Activated CD8-positive, alpha-beta memory T cell treated with anti-CD3 and anti-CD28 coated beads for 36 hours (primary cell): ENCODE measurements around the gene PAK1. TPM values are rescaled to one million over a fixed set of nuclear protein-coding genes. Genes with fewer than 3 reads are reported as not detected.
"Not testable (repeated sequence)": the region's sequence is repeated elsewhere in the genome, so short reads cannot be mapped to it uniquely, and the experiment has no call there.

Experiments
- CTCF ChIA-PET: fragments of 350-600 bp; sonication (Branson Sonifier 250); formaldehyde crosslinking; loops from one replicate; lab custom pipeline; 2021; ENCODE audit warnings: antibody characterized with exemption; lab: Charles Lee
- POLR2A ChIA-PET: fragments of 350-600 bp; sonication (Branson Sonifier 250); formaldehyde crosslinking; loops from one replicate; lab custom pipeline; 2021; ENCODE audit warnings: antibody characterized with exemption; lab: Charles Lee
- total RNA-seq, 2 experiments: library from RNA; stranded (reverse); gene quantifications; one replicate each; pipeline ENCODE4 v1.2.3, GENCODE V29; 2021

Gene PAK1
- total RNA-seq, result 10 to 100 TPM; 33.1 to 35.2 TPM

- CTCF ChIA-PET, result no interaction called here
- POLR2A ChIA-PET, result no interaction called here
These were observed at the start of gene PAK1 for GRCh38 chr11:77473801-77474683. TSS of gene PAK1 (minus strand) at chr11:77474094. CDS start at chr11:77392520, 81,574 bp downstream.

- POLR2A ChIA-PET, result no interaction called here
These were observed 48.3 kb upstream of the PAK1 start for GRCh38 chr11:77522215-77522614.

GRCh38 chr11:77519847-77520246, 46.0 kb upstream of the PAK1 start:
- CTCF ChIA-PET, result no interaction called here

More at GRCh38 chr11:77522215-77522614, 48.3 kb upstream of the PAK1 start:
- CTCF ChIA-PET, result no interaction called here

GRCh38 chr11:77518471-77518870, 44.6 kb upstream of the PAK1 start:
- ChIA-PET CTCF (no interaction called here), POLR2A (no interaction called here)

More at GRCh38 chr11:77519847-77520246, 46.0 kb upstream of the PAK1 start:
- POLR2A ChIA-PET, result no interaction called here

- CTCF ChIA-PET, result interaction anchor here (0.6 kb wide), 1 partner anchor 199 kb away, joined by 4 read pairs; no protein-coding TSS in a partner anchor
- POLR2A ChIA-PET, result no interaction called here
These were observed 43.9 kb upstream of the PAK1 start for GRCh38 chr11:77517753-77518152.

GRCh38 chr11:77517226-77517625, 43.3 kb upstream of the PAK1 start:
- ChIA-PET CTCF (no interaction called here), POLR2A (no interaction called here)

DNA sequence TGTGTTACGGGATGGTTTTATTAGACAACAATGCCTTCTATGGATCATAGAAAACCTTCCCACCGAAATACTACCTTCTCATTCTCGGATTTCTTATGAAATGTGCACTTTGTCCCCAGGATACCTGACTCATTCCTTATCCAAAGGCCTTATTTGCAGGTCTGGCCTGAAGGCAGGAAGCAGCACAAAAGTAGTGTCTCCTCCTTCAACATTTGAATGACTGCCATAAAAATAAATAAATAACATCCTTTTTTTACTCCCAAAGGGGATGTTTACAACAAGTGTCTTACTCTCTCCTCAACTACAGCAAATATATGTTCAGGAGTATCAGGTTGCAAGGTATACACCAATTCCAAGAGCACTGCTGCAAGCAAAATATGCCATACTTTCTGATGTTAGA, 41.6 kb upstream of the PAK1 start:
- POLR2A ChIA-PET, result no interaction called here
- CTCF ChIA-PET, result no interaction called here

GRCh38 chr11:77515063-77515462, 41.2 kb upstream of the PAK1 start:
- POLR2A ChIA-PET, result no interaction called here
- CTCF ChIA-PET, result no interaction called here

- CTCF ChIA-PET, result no interaction called here
- POLR2A ChIA-PET, result no interaction called here
These were observed 38.2 kb upstream of the PAK1 start for GRCh38 chr11:77512092-77512491.

DNA sequence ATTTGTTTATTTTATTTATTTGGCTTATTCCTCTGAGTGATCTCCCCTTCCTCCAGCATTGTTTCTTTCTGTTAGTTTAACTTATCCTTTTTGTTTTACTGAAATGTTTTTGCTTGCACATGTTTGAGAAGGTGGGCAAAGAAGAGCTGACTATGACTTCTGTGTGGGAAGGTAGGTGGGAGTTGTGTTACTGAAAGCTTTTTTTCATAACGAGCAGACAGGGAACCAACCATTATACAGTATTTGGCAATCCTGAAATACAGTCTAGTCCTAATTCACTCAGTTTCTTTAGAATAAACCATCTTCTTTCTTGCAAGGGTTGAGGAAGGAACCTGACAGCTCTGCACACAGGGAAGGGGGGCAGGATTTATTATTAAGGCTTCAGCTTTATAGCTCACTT, 37.0 kb upstream of the PAK1 start:
- ChIA-PET CTCF (no interaction called here), POLR2A (no interaction called here)

DNA sequence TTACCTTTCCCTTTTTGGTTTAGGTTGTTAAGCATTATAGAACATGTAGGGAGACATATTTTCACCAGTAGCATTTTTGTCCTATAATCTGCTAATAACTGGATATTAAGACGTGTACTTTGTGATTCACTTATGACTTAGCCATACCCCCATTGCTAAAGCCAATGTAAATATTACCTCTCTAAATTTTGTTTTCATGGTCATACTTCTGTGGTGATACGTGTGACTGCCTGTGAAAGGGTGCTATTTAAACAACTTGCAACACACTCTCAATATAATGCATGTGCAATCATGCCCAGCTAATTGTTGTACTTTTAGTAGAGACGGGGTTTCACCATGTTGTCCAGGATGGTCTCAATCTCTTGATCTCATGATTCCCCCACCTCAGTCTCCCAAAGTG, 36.2 kb upstream of the PAK1 start:
- ChIA-PET POLR2A (no interaction called here), CTCF (no interaction called here)

GRCh38 chr11:77508019-77508418, 34.1 kb upstream of the PAK1 start:
- ChIA-PET CTCF (interaction anchor here (0.6 kb wide), 1 partner anchor 80 kb away, joined by 3 read pairs; no protein-coding TSS in a partner anchor), POLR2A (no interaction called here)

GRCh38 chr11:77506857-77507256, 33.0 kb upstream of the PAK1 start:
- CTCF ChIA-PET, result interaction anchor here (0.6 kb wide), 1 partner anchor 36 kb away, joined by 6 read pairs; no protein-coding TSS in a partner anchor
- POLR2A ChIA-PET, result no interaction called here

DNA sequence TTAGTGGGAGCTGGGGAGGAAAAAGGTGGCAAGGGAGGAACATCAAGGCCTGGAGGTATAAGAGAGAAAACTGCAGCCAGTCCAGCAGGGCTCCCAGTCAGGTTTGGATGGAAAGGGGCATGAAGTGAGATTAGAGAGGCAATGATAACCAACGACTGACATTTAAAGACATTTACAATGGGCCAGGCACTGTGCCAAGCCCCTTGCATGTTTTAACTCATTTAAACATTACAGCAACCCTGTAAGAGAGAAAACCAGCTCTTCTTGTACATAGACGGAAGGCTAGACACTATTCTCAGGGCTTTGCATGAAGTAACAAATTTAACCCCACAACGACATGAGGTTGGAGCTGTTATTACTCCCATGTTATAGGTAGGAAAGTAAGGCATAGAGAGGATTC, 32.1 kb upstream of the PAK1 start:
- CTCF ChIA-PET, result no interaction called here
- POLR2A ChIA-PET, result no interaction called here

- ChIA-PET POLR2A (no interaction called here), CTCF (no interaction called here)
These were observed 29.1 kb upstream of the PAK1 start for GRCh38 chr11:77503006-77503405.

DNA sequence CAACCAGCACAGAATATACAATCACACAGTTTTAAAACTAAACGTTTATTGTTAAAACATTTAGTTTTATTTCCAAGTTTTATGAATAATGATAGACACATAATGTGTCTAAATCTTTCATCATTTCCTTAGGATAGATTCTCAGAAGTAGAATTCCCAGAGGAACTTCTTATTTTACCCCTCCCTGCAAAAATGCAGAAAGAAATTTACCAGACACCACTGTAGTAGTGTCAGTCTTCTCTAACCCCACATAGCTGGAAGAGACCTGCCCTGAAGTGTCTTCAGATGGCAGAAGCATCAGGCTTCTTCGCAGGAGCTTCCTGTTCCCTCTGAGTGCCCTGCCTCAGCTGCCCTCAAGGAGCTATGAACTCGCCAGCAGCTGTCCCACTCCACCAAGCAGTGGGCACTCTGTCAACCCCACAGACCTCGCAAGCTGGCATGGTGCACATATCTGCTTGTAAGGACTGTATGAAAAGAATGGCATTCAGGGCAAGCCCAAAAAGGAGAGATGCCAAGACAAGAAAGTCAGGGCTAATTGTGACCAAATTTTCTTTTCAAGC, 28.5 kb upstream of the PAK1 start:
- ChIA-PET CTCF (no interaction called here), POLR2A (no interaction called here)

DNA sequence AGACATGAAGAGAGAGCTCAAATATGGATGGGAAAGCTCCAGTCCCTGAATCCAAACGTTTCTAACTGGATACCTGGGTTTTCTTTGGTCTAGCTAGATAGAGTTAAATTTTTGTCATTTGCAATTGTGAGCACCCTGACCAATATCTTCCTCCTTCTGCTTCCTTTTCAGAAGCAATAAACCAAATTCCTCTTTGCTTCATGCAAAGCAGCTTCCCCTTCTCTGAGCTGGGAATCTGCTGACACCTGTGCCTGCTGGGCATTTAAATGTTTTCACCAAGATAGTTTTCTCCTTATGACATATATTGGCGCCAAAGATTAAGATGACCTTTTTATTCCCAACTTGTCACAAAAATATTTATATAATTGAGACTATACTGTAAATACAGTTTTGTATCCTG, 27.9 kb upstream of the PAK1 start:
- ChIA-PET POLR2A (no interaction called here), CTCF (no interaction called here)

DNA sequence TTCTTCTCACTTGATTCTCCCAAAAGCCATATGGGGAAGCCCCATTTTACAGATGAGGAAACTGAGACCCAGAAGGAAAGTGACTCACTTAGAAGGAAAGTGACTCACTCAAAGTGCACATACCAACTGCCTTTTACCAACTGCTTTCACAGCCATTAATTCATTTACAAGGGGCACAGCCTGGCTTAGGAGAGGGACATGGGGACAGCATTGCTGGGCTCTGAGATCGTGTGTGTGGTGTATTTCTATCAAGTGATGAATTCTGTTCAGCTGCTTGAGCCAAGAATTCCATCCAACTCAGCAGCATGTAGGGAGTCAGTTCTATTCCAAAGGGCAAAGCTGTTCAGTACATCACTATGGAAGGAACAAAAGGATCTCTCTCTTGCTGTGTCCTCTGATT, 23.5 kb upstream of the PAK1 start:
- POLR2A ChIA-PET, result no interaction called here
- CTCF ChIA-PET, result no interaction called here

DNA sequence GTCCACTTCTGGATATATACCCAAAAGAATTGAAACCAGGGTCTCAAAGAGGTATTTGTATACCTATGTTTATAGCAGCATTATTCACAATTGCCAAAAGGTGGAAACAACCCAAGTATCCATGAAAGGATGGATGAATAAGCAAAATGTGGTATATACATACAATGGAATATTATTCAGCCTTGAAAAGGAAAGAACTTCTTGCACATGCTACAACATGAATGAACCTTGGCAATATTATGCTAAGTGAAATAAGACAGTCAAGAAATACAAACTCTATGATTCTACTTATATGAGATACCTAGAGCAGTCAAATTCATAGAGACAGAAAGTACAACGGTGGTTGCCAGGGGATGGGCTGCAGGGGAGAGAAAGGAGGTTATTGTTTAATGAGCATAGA, 21.6 kb upstream of the PAK1 start:
- ChIA-PET CTCF (no interaction called here), POLR2A (no interaction called here)

- CTCF ChIA-PET, POLR2A ChIA-PET: not testable (repeated sequence)
These were observed 16.1 kb upstream of the PAK1 start for GRCh38 chr11:77490035-77490434.

- POLR2A ChIA-PET, result no interaction called here
- CTCF ChIA-PET, result no interaction called here
These were observed 13.9 kb upstream of the PAK1 start for GRCh38 chr11:77487790-77488189.
